Neuron (in vitro differentiated cells): ENCODE measurements around the gene CATSPER1.

Experiments used
- H2AFZ ChIP-seq: one replicate; pipeline ENCODE4 v1.6.1; 2013; ENCODE audit warnings: low read depth, mild to moderate bottlenecking, inconsistent platforms, low read length, moderate library complexity
- H3K27me3 ChIP-seq: one replicate; pipeline ENCODE4 v1.6.1; 2013; ENCODE audit warnings: low read length; ENCODE audit not compliant: insufficient read depth
- H3K36me3 ChIP-seq: one replicate; pipeline ENCODE4 v1.6.1; 2013; ENCODE audit warnings: low read length; ENCODE audit not compliant: insufficient read depth
- H3K4me1 ChIP-seq: one replicate; pipeline ENCODE4 v1.6.1; 2013; ENCODE audit warnings: low read length; ENCODE audit not compliant: insufficient read depth
- H3K4me3 ChIP-seq: 2 replicates; pipeline ENCODE4 v1.5.1; 2013; ENCODE audit warnings: mild to moderate bottlenecking, low read length, moderate library complexity
- H3K9me3 ChIP-seq: one replicate; pipeline ENCODE4 v1.6.1; 2013; ENCODE audit warnings: low read length

The CATSPER1 gene

GRCh38 chr11:66064571-66064970 is 38.3 kb upstream of the CATSPER1 start:
- Histone ChIP-seq H3K4me1 (peaks cover 7% of the 10 kb centered on the region), H3K4me3 (no peak overlapping the region), H3K9me3 (peaks cover 3% of the 10 kb centered on the region), H3K27me3 (no peaks in the 10 kb centered on the region), H3K36me3 (peaks cover 95% of the 10 kb centered on the region), H2AFZ (no peak overlapping the region)

DNA sequence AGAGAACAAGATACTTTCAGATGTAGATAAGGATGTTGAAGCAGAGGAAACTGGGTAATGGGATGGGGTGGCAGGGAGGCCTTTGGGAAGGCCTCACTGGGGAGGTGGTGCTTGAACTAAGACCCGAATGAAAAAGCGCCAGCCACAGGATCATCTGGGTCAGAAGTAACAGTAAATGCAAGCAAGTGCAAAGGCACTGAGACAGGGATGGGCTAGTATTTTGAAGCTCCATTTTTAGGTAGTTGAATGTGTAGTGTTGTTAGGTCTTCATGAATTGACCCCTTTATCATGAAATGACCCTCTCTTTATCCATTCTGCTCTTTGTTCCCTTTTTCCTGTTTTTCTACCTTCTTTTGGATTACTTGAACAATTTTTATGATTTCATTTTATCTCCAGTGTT is 37.6 kb upstream of the CATSPER1 start:
- no peak overlapping the region for H3K4me3 ChIP-seq

DNA sequence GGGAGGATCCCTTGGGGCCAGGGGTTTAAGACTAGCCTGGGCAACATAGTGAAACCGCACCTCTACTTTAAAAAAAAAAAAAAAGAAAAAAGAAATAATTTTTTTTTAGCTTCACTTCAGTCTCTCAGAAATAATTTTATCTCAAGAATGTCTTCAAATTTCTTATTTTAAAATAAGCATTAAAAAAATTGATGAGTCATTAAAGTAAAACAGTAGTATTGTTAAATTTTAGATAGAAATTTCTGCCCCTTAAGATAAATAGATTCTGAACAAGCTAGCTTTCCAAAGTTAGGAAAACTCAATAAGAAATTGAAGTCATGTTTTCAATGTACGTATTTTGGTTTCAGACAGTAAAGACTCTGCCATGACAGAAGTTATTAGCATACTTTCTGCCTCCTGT is 36.1 kb upstream of the CATSPER1 start:
- no peak overlapping the region for H3K4me3 ChIP-seq
- no peaks in the 10 kb centered on the region for H3K27me3 ChIP-seq
- H3K4me1 ChIP-seq = no peaks in the 10 kb centered on the region
- H3K9me3 ChIP-seq = peaks cover 3% of the 10 kb centered on the region
- H3K36me3 ChIP-seq = peaks cover 95% of the 10 kb centered on the region
- H2AFZ ChIP-seq = no peak overlapping the region

More for the DNA sequence above, 37.6 kb upstream of the CATSPER1 start:
- peaks cover under 1% of the 10 kb centered on the region for H3K4me1 ChIP-seq
- H2AFZ ChIP-seq = no peak overlapping the region
- peaks cover 3% of the 10 kb centered on the region for H3K9me3 ChIP-seq
- H3K27me3 ChIP-seq = no peaks in the 10 kb centered on the region
- peaks cover 97% of the 10 kb centered on the region for H3K36me3 ChIP-seq

DNA sequence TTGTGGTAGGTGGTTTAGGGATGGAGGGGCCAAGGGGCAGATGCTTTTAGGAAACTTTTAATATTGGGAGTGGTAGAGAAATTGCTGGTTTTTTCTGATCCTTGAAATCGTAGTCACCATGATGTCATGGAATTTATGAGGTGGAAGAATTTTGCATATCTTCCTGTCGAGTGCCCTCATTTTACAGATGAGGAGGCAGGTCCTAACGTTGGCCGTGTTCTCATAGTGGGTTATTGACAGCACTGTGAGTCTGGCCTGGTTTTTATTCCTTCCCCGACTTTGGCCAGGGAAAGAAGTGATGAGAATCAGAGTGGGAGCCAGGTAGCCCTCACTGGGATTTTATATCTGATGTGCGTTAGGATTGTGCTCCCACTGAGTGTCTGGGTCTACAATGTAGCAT is 35.0 kb upstream of the CATSPER1 start:
- H3K4me1 ChIP-seq = no peaks in the 10 kb centered on the region
- H3K36me3 ChIP-seq = peaks cover 93% of the 10 kb centered on the region
- no peak overlapping the region for H3K4me3 ChIP-seq
- H3K27me3 ChIP-seq = no peaks in the 10 kb centered on the region
- H2AFZ ChIP-seq = no peak overlapping the region
- H3K9me3 ChIP-seq = peaks cover 3% of the 10 kb centered on the region

GRCh38 chr11:66059966-66060680 is 33.8 kb upstream of the CATSPER1 start:
- no peaks in the 10 kb centered on the region for H3K27me3 ChIP-seq
- H3K9me3 ChIP-seq = peaks cover 3% of the 10 kb centered on the region
- H2AFZ ChIP-seq = no peak overlapping the region
- no peak overlapping the region for H3K4me3 ChIP-seq
- H3K4me1 ChIP-seq = no peaks in the 10 kb centered on the region
- peaks cover 93% of the 10 kb centered on the region for H3K36me3 ChIP-seq

GRCh38 chr11:66056501-66056900 is 30.2 kb upstream of the CATSPER1 start:
- Histone ChIP-seq H3K9me3 (no peaks in the 10 kb centered on the region), H2AFZ (no peak overlapping the region), H3K4me3 (no peak overlapping the region), H3K4me1 (peaks cover 9% of the 10 kb centered on the region), H3K36me3 (peaks cover 70% of the 10 kb centered on the region), H3K27me3 (no peaks in the 10 kb centered on the region)

DNA sequence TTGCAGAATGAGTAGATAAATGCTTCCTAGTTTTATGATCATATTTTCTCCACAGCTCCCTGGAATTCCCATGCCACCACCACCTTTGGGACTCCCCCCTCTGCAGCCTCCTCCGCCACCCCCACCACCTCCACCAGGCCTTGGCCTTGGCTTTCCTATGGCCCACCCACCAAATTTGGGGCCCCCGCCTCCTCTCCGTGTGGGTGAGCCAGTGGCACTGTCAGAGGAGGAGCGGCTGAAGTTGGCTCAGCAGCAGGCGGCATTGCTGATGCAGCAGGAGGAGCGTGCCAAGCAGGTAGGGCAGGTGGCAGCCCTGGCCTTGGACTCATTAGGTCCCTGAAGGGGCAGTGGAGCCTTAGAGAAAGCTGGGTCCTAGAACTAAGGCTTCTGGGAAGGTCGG is 28.7 kb upstream of the CATSPER1 start:
- H2AFZ ChIP-seq = no peak overlapping the region
- no peaks in the 10 kb centered on the region for H3K27me3 ChIP-seq
- H3K4me3 ChIP-seq = no peak overlapping the region
- H3K4me1 ChIP-seq = peaks cover 20% of the 10 kb centered on the region
- H3K36me3 ChIP-seq = peaks cover 55% of the 10 kb centered on the region
- no peaks in the 10 kb centered on the region for H3K9me3 ChIP-seq

DNA sequence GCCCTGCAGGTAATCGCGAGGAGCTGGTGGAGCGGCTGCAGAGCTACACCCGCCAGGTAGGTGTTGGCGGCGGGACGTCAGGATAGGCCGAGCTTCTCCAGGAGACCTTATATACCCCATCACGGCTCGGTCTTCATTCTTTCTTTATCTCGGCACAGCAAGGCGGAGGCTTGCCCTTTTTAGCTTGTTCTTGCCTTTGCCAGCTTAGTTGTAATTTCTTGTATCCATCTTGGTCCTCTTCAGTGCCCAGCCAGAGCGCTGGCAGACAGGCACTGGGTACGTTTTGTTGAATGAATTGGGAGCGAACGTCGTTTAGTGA is 26.3 kb upstream of the CATSPER1 start:
- H3K9me3 ChIP-seq = no peaks in the 10 kb centered on the region
- peaks cover 32% of the 10 kb centered on the region for H3K36me3 ChIP-seq
- H3K4me3 ChIP-seq = peak overlapping the region; percentile 81
- no peaks in the 10 kb centered on the region for H3K27me3 ChIP-seq
- H2AFZ ChIP-seq = no peak overlapping the region
- peaks cover 28% of the 10 kb centered on the region for H3K4me1 ChIP-seq

DNA sequence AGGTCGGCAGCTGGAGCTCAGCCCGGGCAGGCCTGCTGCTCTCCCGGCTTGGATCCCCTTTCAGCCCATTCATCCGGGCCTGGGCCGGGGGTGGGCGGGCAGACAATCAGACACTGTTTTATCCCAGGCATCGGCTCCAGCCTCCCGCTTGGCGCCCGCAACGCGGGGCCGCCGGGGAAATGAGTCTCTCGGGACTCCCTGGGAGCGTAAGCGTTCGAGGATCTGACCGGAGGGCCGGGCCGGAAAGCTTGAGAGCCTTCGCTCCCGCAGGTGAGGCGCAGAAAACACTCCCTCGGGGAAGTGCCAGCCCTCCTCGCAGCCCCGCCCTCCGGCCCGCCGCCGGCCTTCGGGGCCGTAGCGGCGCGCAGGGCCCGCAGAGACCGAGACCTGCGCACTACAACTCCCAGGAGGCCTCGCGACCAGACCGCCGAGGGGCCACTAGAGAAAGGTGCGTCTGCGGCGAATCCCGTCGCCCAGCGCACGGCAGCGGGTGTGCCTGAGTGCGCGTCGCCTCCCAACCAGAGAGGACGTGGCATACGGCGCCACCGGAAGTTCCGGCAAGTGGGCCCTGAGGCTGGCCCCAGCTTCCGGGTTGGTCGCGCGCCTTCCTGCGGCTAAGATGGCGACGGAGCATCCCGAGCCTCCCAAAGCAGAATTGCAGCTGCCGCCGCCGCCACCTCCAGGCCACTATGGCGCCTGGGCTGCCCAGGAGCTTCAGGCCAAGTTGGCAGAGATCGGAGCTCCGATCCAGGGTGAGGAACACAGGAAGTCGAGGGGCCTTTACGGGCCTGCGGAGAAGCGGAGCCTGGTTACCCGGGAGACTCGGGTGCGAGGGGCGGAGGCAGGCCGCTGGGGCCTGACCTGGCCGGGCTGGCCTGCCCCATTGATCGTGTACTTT is 25.7 kb upstream of the CATSPER1 start, which contains the start of gene SF3B2:
Gene SF3B2, plus strand, starts transcription at position 599 of the 898 bp plus-strand sequence. Its CDS starts 21 bp downstream, at position 620.
- H2AFZ ChIP-seq = peak within 1 kb of the TSS; percentile 27
- peak within 1 kb of the TSS; percentile 81 for H3K4me3 ChIP-seq

GRCh38 chr11:66051371-66051765 is 25.1 kb upstream of the CATSPER1 start:
- H3K27me3 ChIP-seq = no peaks in the 10 kb centered on the region
- peak overlapping the region; percentile 81 for H3K4me3 ChIP-seq
- H3K9me3 ChIP-seq = no peaks in the 10 kb centered on the region
- peaks cover 28% of the 10 kb centered on the region for H3K4me1 ChIP-seq
- peak overlapping the region; percentile 27 for H2AFZ ChIP-seq
- H3K36me3 ChIP-seq = peaks cover 22% of the 10 kb centered on the region

More for the DNA sequence above, 25.7 kb upstream of the CATSPER1 start, which contains the start of gene SF3B2:
- peaks cover 27% of the 10 kb centered on the region for H3K36me3 ChIP-seq
- no peaks in the 10 kb centered on the region for H3K27me3 ChIP-seq
- H3K9me3 ChIP-seq = no peaks in the 10 kb centered on the region
- peaks cover 28% of the 10 kb centered on the region for H3K4me1 ChIP-seq

DNA sequence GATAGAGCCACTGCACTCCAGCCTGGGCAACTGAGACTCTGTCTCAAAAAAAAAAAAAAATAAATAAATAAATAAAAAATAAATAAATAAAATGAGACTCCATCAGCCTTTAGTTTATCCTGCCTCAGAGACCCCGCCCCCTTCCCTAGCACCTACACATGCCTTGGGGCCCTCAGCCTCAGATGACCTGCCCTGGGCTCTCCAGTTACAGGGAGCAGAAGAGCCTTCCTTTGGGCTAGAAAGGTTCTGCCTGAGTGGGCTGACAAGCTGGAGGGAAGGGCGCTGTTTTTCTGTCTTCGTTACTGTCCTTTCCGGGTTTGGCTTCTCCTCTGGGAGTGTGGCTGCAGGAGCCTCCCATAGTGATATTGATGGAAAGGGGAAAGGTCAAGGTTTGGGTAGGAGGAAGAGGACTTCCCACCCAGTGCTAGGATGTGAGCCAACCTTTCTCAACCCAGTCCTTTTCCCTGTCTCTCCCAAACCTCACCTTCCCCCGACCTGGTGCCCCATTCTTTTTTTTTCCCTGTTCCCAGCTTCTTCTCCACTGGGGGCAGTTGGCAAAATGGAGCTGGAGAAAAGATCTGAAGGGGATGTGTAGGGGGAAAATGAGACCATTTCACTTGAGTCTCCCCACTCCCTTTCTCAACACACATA is 24.4 kb upstream of the CATSPER1 start:
- peaks cover 18% of the 10 kb centered on the region for H3K36me3 ChIP-seq
- H2AFZ ChIP-seq = no peak overlapping the region
- H3K4me1 ChIP-seq = peaks cover 28% of the 10 kb centered on the region
- no peaks in the 10 kb centered on the region for H3K9me3 ChIP-seq
- peak overlapping the region; percentile 81 for H3K4me3 ChIP-seq
- H3K27me3 ChIP-seq = no peaks in the 10 kb centered on the region

DNA sequence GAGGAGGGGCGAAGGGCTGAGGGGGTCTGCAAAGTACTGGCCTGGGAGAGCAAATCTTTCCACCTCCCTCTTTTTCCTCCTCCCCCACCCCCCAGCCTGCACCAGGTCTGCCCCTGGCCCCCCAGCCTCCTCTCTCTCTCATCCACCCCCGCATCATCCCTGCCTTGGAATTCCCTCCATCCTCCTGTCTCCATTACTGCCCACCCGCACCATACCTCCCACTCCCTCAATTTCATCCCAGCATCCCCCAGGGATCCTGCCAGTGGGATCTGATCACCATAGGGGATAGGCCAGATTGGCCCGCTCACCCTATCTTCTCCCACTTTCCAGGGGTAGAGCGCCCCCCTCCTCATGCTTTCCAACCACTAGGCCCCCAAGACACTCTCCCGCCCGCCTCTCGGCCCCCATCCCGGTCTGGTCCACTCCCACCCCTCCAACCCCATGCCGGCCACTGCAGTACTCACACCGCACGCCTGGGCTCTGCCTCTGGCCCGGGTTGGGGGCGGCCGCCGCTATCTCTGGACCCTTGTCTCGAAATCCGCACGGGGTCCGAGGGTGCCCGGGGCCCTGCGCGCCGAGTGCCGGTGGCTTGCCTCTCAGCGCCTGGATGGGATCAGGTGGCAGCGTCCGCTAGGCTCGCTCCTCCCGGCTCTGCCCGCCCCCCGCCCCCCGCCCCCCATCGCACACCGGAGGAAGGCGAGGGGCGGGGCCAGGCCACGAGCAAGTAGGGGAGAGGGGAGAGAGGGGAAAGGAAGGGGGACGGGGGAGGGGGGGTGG is 22.5 kb upstream of the CATSPER1 start, which contains the start of gene GAL3ST3:
Gene GAL3ST3, minus strand, starts transcription at position 615 of the 777 bp plus-strand sequence. CDS start 3,746 bp downstream, outside the sequence.
- peaks cover 4% of the 10 kb centered on the region for H3K36me3 ChIP-seq
- H3K4me3 ChIP-seq = peak within 1 kb of the TSS; percentile 47
- no peaks in the 10 kb centered on the region for H3K27me3 ChIP-seq
- H3K9me3 ChIP-seq = no peaks in the 10 kb centered on the region
- H3K4me1 ChIP-seq = peaks cover 31% of the 10 kb centered on the region
- H2AFZ ChIP-seq = peak within 1 kb of the TSS; percentile 51
